ENCODE measurements around the gene TMEM245.

- TF ChIP-seq CTCF (conservative IDR thresholded peaks at IDR 0.05; ENCODE audit: low read depth, low read length) (no peak), EZH2 (IDR thresholded peaks at IDR 0.05; ENCODE audit: borderline replicate concordance, low read depth, low read length, poor library complexity, severe bottlenecking) (no peak)
Measured at GRCh38 chr9:108972626-108973209, 147.0 kb downstream of the TMEM245 start.
